CD4-positive, alpha-beta T cell treated with Interleukin-6 at 100 ng/mL for 8 hours (primary cell): ENCODE results near the gene DPP6.
"Not testable (repeated sequence)": the region's sequence is repeated elsewhere in the genome, so short reads cannot be mapped to it uniquely, and the experiment has no call there.

Experiments
- DNase-seq: peaks from one replicate; pipeline ENCODE4 v3.0.0-alpha.2; 2020; ENCODE audit warnings: mixed read lengths, low spot score

Gene DPP6

GRCh38 chr7:154051643-154052529 lies at the start of gene DPP6:
TSS of gene DPP6 (plus strand) at chr7:154052398.
- not testable (repeated sequence) for DNase-seq

GRCh38 chr7:154009423-154009911 lies 42.7 kb upstream of the DPP6 start:
- not testable (repeated sequence) for DNase-seq

GRCh38 chr7:154010726-154011568 lies 41.3 kb upstream of the DPP6 start:
- not testable (repeated sequence) for DNase-seq

GRCh38 chr7:154012800-154013199 lies 39.4 kb upstream of the DPP6 start:
- not testable (repeated sequence) for DNase-seq

GRCh38 chr7:154015636-154016035 lies 36.6 kb upstream of the DPP6 start:
- DNase-seq, result not testable (repeated sequence)

- DNase-seq, result not testable (repeated sequence)
Observed at GRCh38 chr7:154018354-154018753, 33.8 kb upstream of the DPP6 start.

GRCh38 chr7:154027805-154028204 lies 24.4 kb upstream of the DPP6 start:
- DNase-seq, result not testable (repeated sequence)

- DNase-seq, result not testable (repeated sequence)
Observed at GRCh38 chr7:154030476-154031080, 21.6 kb upstream of the DPP6 start.

GRCh38 chr7:154039466-154040165 lies 12.6 kb upstream of the DPP6 start:
- DNase-seq, result not testable (repeated sequence)

GRCh38 chr7:154050394-154050793 lies 1.8 kb upstream of the DPP6 start:
- not testable (repeated sequence) for DNase-seq

- DNase-seq, result not testable (repeated sequence)
Observed at GRCh38 chr7:154051006-154051642, 1.1 kb upstream of the DPP6 start.

- DNase-seq, result not testable (repeated sequence)
Observed at GRCh38 chr7:154052530-154053252, 493 bp downstream of the DPP6 start.

- DNase-seq, result not testable (repeated sequence)
Observed at GRCh38 chr7:154053466-154054312, 1.5 kb downstream of the DPP6 start.

- DNase-seq, result not testable (repeated sequence)
Observed at GRCh38 chr7:154054664-154055063, 2.5 kb downstream of the DPP6 start.

GRCh38 chr7:154055491-154056106 lies 3.4 kb downstream of the DPP6 start:
- not testable (repeated sequence) for DNase-seq

- DNase-seq, result not testable (repeated sequence)
Observed at GRCh38 chr7:154058783-154059182, 6.6 kb downstream of the DPP6 start.

- not testable (repeated sequence) for DNase-seq
Observed at GRCh38 chr7:154060551-154060950, 8.4 kb downstream of the DPP6 start.

- not testable (repeated sequence) for DNase-seq
Observed at GRCh38 chr7:154071833-154072232, 19.6 kb downstream of the DPP6 start.
